ENCODE results near the gene WSCD1. TPM values are rescaled to one million over a fixed set of nuclear protein-coding genes. Genes with fewer than 3 reads are reported as not detected.
A peak's percentile ranks its signal among the peaks of the same experiment; 100 is the strongest.

Gene WSCD1
- polyA plus RNA-seq, 3 donors: 11.9 to 16.0 (median 13.2) TPM

- DNase-seq (ENCODE audit: extremely low read depth in 1 of 11, low read depth in 9 of 11, low spot score in 4 of 11): no peak
These were observed 65.8 kb downstream of the WSCD1 start for GRCh38 chr17:6135996-6136395.

GRCh38 chr17:6137716-6138502 is 67.7 kb downstream of the WSCD1 start:
- DNase-seq (ENCODE audit: extremely low read depth in 1 of 11, low read depth in 9 of 11, low spot score in 4 of 11): no peak

GRCh38 chr17:6138761-6139446 is 68.7 kb downstream of the WSCD1 start:
- no peak for DNase-seq (ENCODE audit: extremely low read depth in 1 of 11, low read depth in 9 of 11, low spot score in 4 of 11)

- no peak for DNase-seq (ENCODE audit: extremely low read depth in 1 of 11, low read depth in 9 of 11, low spot score in 4 of 11)
These were observed 69.3 kb downstream of the WSCD1 start for GRCh38 chr17:6139447-6139832.

GRCh38 chr17:6140188-6140587 is 70.0 kb downstream of the WSCD1 start:
- no peak for DNase-seq (ENCODE audit: extremely low read depth in 1 of 11, low read depth in 9 of 11, low spot score in 4 of 11)

- DNase-seq (ENCODE audit: extremely low read depth in 1 of 11, low read depth in 9 of 11, low spot score in 4 of 11): no peak
These were observed 70.7 kb downstream of the WSCD1 start for GRCh38 chr17:6140728-6141330.

- no peak for DNase-seq (ENCODE audit: extremely low read depth in 1 of 11, low read depth in 9 of 11, low spot score in 4 of 11)
These were observed 72.5 kb downstream of the WSCD1 start for GRCh38 chr17:6142701-6143100.

GRCh38 chr17:6145946-6146345 is 75.8 kb downstream of the WSCD1 start:
- DNase-seq (ENCODE audit: extremely low read depth in 1 of 11, low read depth in 9 of 11, low spot score in 4 of 11): no peak

GRCh38 chr17:6147042-6147441 is 76.9 kb downstream of the WSCD1 start:
- no peak for DNase-seq (ENCODE audit: extremely low read depth in 1 of 11, low read depth in 9 of 11, low spot score in 4 of 11)

GRCh38 chr17:6153375-6153774 is 83.2 kb downstream of the WSCD1 start:
- DNase-seq (ENCODE audit: extremely low read depth in 1 of 11, low read depth in 9 of 11, low spot score in 4 of 11): no peak

GRCh38 chr17:6157716-6158115 is 87.5 kb downstream of the WSCD1 start:
- DNase-seq (ENCODE audit: extremely low read depth in 1 of 11, low read depth in 9 of 11, low spot score in 4 of 11): no peak

- DNase-seq (ENCODE audit: extremely low read depth in 1 of 11, low read depth in 9 of 11, low spot score in 4 of 11): no peak
These were observed 89.5 kb downstream of the WSCD1 start for GRCh38 chr17:6159541-6160231.

GRCh38 chr17:6160232-6160555 is 90.0 kb downstream of the WSCD1 start:
- no peak for DNase-seq (ENCODE audit: extremely low read depth in 1 of 11, low read depth in 9 of 11, low spot score in 4 of 11)

GRCh38 chr17:6160911-6161855 is 91.0 kb downstream of the WSCD1 start:
- peak in 2 of 11 donors; percentile 22 to 27 for DNase-seq (ENCODE audit: extremely low read depth in 1 of 11, low read depth in 9 of 11, low spot score in 4 of 11)

- no peak for DNase-seq (ENCODE audit: extremely low read depth in 1 of 11, low read depth in 9 of 11, low spot score in 4 of 11)
These were observed 92.0 kb downstream of the WSCD1 start for GRCh38 chr17:6162216-6162615.

- peak in 1 of 11 donors; percentile 14 for DNase-seq (ENCODE audit: extremely low read depth in 1 of 11, low read depth in 9 of 11, low spot score in 4 of 11)
These were observed 92.7 kb downstream of the WSCD1 start for GRCh38 chr17:6162892-6163291.

GRCh38 chr17:6163612-6164333 is 93.6 kb downstream of the WSCD1 start:
- DNase-seq (ENCODE audit: extremely low read depth in 1 of 11, low read depth in 9 of 11, low spot score in 4 of 11): no peak

GRCh38 chr17:6164996-6165395 is 94.8 kb downstream of the WSCD1 start:
- no peak for DNase-seq (ENCODE audit: extremely low read depth in 1 of 11, low read depth in 9 of 11, low spot score in 4 of 11)
